HepG2 (cell line): ENCODE measurements around the gene FBXL13.

Experiments used
- KLF13 ChIP-seq: sonication (generic); formaldehyde crosslinking; IDR thresholded peaks from 2 replicates; pipeline ENCODE4 v1.4.0; 2020; ENCODE audit warnings: mild to moderate bottlenecking, missing genetic modification reagents
- MBNL3 ChIP-seq: fragments of 250-450 bp; sonication (Bioruptor Pico); conservative IDR thresholded peaks from 2 replicates; pipeline ENCODE4 v1.8.0; 2022; ENCODE audit warnings: mild to moderate bottlenecking, inconsistent platforms
- ZFX ChIP-seq: sonication (generic); formaldehyde crosslinking; IDR thresholded peaks from 2 replicates; pipeline ENCODE4 v1.4.0; 2020; ENCODE audit warnings: mild to moderate bottlenecking, low read depth, missing genetic modification reagents, moderate library complexity
- TF ChIP-seq, protein P1 (sequence below), 2 experiments: fragments of 450-650 bp in 1 of 2; sonication (generic) in 1 of 2; formaldehyde crosslinking; IDR thresholded peaks; 2 replicates each; pipeline versions ENCODE4 v1.5.0 to v1.8.0; 2020 to 2022; ENCODE audit warnings: mild to moderate bottlenecking in 1 of 2, missing genetic modification reagents in 1 of 2
- TF ChIP-seq, protein P2 (sequence below): sonication (generic); formaldehyde crosslinking; IDR thresholded peaks from 2 replicates; pipeline ENCODE4 v1.4.0; 2020; ENCODE audit warnings: missing genetic modification reagents, borderline replicate concordance

DNA sequence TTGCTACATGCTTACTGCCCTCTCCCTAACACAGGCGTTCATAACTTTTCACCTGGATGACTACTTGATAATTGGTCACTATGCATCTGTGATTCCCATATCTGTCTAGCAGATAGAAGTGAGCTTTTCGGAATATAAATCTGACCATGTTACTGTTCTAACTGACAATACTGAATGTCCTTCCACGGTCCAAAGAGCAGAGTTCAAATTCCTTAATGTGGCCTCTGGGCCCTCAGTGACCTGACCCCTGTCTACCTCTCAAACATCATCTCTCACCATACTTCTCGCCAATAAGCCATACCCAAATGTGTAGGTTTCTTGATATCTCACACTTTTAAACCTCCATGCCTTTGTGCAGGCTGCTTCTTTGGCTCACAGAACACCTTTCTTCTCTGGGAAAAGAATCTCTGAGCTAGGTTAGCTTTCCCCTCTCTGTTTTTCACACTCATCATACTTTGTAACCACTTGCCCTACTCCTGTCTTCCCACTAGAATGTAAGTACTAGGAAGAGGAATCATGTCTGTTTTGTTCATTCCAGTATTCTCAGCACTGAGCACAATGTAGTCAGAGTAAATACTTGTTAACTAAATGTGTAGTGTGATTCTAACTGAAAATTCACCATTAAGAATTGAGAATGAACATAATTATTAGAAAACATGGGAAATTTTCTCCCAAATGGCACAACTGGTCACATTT lies 201.0 kb downstream of the FBXL13 start:
- TF ChIP-seq ZFX, result no peak
- TF ChIP-seq MBNL3, result no peak
- TF ChIP-seq, protein P1, sequence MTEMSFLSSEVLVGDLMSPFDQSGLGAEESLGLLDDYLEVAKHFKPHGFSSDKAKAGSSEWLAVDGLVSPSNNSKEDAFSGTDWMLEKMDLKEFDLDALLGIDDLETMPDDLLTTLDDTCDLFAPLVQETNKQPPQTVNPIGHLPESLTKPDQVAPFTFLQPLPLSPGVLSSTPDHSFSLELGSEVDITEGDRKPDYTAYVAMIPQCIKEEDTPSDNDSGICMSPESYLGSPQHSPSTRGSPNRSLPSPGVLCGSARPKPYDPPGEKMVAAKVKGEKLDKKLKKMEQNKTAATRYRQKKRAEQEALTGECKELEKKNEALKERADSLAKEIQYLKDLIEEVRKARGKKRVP (CRISPR knock-in tag; IDR thresholded peaks at IDR 0.05), result no peak
- TF ChIP-seq, protein P2, sequence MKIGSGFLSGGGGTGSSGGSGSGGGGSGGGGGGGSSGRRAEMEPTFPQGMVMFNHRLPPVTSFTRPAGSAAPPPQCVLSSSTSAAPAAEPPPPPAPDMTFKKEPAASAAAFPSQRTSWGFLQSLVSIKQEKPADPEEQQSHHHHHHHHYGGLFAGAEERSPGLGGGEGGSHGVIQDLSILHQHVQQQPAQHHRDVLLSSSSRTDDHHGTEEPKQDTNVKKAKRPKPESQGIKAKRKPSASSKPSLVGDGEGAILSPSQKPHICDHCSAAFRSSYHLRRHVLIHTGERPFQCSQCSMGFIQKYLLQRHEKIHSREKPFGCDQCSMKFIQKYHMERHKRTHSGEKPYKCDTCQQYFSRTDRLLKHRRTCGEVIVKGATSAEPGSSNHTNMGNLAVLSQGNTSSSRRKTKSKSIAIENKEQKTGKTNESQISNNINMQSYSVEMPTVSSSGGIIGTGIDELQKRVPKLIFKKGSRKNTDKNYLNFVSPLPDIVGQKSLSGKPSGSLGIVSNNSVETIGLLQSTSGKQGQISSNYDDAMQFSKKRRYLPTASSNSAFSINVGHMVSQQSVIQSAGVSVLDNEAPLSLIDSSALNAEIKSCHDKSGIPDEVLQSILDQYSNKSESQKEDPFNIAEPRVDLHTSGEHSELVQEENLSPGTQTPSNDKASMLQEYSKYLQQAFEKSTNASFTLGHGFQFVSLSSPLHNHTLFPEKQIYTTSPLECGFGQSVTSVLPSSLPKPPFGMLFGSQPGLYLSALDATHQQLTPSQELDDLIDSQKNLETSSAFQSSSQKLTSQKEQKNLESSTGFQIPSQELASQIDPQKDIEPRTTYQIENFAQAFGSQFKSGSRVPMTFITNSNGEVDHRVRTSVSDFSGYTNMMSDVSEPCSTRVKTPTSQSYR (CRISPR knock-in tag), result no peak
- no peak for TF ChIP-seq KLF13
